Middle frontal gyrus (tissue), 1 donor: ENCODE data around the gene KDM2B.

Experiments
- DNase-seq: peaks from one replicate; pipeline ENCODE4 v3.0.0-alpha.2; 2015; ENCODE audit warnings: low spot score; ENCODE audit errors: extremely low spot score

The KDM2B gene

DNA sequence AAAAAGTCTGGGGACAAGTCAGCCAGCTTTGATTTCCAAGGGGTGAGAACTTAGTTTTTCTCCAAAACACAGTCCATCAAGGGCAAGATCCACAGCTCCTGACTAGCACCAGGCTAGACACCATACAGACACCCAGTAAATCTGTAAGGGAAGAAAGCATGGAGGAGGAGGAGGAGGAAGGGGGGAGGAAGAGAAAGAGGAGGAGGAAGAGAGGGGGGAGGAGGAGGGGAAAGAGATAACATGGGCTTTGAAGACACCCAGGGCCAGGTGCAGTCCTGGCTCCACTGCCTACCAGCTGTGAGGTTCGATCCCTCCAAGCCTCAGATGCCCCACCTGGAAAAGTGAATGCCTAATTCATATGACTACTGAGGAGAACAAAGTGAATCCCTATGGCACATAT is 18.3 kb downstream of the KDM2B start:
- DNase-seq = no peak

DNA sequence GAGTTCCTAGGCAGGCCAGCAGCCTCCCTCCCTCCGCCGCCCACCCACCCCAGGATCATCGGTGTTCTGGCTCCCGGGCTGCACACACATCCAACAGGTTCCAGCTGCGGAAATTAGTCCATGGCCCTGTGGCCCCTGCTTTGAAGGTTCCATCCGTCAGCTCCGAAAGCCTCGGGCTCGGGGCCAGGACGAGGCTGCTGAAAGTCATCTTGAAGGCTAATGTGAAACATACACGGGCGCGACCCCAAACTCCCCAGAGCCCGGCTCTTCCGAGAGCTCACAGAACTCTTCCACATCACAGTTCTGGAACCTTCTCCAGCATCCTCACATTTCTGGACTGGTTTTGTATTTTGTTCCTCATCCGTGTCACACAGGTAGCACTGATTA is 19.8 kb downstream of the KDM2B start:
- DNase-seq = no peak

DNA sequence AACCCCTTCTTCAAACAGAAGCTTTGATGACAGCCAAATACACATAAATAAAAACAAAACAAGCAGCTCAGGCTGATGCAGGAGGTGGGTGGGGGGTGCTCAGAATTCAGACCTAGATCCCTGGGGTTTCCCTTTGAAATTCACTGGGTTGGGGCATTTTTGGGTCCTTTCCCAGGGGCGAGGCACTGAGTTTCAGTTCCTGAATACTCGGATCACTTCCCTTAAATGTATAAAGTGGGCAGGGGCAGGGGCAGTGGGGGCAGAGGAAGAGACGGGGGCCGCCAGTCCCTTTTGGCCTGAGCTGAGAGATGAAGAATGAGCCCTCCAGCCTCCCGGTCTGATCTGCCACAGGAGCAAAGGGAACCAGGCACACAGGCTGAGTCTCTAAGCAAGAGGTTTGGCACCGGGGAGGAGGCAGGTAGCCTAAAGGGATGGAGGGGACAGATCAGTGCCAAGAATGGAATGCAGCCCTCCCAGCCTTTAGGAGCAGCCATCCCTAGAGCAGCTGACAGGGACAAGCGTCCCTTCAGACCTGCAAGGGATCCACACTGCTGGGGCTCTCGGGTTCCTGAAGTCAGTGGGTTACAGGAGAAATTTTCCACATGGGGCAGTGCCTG is 20.3 kb downstream of the KDM2B start:
- DNase-seq = no peak

DNA sequence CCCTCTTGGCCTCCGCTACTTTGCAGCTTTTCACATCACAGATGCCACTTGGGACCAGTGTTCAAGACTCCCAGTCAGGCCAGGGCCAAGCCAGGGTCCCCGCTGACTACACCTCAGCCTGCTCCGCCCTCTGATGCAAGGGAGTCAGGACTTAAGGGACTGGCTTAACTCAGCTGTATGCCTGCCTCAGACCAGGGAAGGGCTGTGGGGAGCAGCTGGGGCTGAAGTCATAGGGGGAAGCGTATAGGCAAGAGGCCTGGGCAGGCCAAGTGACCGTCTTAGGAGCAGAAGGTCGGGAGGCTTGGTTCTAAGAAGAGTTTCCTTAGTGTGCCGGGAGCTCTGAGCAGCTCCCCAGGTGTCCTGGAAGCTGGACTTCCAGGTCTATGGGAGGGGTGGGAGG is 21.9 kb downstream of the KDM2B start:
- DNase-seq = no peak

DNA sequence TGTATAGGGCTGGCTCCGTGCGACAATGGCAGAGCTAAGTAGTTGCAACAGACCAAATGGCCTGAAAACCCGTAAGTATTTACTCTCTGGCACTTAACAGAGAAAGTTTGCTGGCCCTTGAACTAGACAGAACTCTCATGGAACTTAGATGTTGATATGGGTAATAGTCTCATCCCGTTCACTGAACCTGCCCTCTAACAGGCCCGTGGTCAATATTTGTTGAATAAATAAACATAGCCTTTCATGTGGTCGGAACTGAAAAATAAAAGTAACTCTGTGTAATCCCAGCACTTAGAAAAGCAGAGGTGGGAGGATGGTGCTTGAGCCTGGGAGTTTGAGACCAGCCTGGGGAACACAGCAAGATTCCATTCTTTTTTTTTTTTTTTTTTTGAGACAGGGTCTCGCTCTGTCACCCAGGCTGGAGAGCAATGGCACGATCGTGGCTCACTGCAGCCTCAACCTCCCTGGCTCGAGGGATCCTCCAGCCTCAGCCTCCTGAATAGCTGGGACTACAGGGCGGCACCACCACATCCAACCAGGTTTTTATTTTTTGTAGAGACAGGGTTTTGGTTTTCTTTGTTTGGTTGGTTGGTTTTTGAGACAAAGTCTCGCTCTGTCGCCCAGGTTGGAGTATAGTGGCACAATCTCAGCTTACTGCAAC is 29.7 kb downstream of the KDM2B start:
- no peak for DNase-seq

DNA sequence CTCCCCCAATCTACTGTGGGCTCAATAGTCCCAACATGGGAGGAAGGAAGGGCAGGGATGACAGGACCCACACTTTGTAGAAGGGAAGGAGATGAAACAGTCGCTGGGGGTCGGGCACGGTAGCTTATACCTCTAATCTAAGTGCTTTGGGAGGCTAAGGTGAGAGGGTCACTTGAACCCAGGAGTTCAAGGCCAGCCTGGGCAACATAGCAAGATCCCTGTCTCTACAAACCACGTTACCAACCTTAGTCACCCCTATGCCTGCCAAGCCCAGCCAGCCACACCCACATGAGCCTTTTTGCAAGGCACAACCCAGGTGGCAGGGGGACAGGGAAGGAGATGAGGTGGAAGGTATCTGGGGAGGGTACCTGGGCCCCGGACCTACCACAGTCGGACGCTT is 31.7 kb downstream of the KDM2B start:
- no peak for DNase-seq

DNA sequence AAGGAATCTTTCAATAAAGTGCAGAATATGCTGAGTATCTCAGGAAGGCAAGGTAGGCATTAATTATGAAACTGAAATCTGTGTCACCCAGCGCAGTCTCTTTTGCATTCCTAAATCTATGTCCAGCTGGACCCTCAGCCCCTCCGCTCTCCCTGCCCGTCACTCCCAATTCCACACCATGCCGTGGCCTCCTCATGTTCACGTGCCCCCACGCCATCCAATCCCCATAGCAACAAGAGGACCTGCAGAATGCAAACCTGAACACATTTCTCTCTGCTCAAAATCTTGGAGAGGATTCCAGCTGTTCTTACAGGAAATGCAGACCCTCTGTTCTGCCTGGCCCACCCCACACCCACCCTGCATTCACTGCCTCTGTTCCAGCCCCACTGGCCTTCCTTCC is 35.3 kb downstream of the KDM2B start:
- DNase-seq = no peak

DNA sequence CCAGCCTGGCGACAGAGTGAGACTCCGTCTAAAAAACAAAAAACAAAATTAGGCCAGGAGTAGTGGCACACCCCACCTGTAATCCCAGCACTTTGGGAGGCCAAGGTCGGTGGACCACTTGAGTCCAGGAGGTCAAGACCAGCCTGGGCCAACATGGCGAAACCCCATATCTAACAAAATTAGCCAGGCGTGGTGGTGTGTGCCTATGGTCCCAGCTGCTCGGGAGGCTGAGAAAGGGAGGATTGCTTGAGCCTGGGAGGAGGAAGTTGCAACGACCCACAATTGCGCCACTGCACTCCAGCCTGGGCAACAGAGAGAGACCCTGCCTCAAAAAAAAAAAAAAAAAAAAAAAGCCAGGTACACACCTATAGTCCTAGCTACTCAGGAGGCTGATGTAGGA is 37.0 kb downstream of the KDM2B start:
- no peak for DNase-seq

DNA sequence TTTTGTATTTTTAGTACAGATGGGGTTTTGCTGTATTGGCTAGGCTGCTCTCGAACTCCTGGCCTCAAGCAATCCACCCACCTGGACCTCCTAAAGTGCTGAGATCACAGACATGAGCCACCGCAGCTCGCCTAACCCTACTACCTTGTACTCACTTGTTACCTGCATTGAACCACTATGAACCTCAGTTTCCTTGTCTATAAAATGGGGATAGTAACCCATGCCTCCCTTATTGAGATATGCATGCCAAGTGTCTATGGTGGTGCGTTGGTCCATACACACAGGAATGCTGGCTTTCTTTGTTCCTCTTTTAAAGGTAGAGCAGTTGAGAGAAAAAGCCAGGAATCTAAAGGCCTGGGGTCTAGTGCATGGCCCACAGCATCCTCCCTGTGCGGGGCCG is 40.9 kb downstream of the KDM2B start:
- DNase-seq = no peak

DNA sequence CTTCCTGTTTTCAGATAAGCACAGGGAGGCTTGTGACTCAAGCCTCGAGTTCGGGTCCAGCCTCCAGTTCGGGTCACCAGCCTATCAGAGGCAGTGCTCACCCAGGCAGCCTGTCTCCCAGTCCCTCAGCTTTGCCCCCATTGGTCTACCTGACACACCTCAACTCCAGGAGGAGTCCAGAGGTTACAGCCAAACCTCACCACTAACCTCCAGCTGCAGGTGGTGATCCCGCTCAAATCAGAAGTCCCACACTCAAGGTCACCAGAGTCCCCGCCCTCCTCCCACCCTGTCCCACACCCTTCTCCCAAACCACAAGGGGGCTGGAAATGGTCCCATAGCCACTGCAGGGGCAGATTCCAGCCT is 42.1 kb downstream of the KDM2B start:
- DNase-seq = no peak

DNA sequence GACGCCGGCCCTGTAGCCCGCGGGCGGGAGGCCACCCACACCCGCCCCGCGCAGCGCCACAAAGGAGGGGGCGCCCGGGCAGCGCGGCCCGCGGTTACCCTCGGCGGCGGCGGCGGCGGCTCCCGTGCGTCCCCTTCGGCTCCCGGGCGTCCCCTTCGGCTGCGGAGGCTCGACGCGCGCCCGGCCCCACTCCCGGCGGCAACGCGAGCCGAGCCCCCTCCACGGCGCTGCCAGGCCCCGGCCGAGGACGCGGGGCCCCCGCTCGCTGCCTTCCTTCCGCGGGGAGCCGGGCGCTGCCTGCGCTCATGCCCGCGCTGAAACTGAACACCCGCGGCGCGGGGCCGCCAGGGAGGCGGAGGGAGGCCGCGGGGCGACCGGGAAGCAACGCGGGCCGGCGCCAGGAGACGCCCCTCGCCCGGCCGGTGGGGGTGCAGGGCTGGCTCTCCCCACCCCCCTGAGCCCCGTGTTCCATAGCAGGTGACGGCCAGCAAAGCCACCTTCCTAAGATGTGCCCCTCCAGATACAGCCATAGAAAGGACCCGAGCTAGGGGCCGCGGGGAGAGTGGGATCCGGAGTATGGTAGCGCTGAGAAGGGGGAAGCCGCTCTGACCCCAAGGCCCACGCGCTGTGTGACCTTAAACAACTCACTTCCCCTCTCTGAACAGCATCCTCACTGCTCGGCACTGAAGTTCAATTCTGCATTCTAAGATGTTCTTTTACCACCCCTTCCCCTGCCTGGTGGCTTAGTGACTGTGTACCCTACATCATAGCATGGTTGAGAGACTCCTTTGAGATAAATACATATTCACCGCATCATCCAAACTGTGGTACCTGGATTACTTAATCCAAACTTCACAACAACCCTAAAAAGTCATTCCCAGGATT is 42.8 kb downstream of the KDM2B start:
- DNase-seq = no peak

DNA sequence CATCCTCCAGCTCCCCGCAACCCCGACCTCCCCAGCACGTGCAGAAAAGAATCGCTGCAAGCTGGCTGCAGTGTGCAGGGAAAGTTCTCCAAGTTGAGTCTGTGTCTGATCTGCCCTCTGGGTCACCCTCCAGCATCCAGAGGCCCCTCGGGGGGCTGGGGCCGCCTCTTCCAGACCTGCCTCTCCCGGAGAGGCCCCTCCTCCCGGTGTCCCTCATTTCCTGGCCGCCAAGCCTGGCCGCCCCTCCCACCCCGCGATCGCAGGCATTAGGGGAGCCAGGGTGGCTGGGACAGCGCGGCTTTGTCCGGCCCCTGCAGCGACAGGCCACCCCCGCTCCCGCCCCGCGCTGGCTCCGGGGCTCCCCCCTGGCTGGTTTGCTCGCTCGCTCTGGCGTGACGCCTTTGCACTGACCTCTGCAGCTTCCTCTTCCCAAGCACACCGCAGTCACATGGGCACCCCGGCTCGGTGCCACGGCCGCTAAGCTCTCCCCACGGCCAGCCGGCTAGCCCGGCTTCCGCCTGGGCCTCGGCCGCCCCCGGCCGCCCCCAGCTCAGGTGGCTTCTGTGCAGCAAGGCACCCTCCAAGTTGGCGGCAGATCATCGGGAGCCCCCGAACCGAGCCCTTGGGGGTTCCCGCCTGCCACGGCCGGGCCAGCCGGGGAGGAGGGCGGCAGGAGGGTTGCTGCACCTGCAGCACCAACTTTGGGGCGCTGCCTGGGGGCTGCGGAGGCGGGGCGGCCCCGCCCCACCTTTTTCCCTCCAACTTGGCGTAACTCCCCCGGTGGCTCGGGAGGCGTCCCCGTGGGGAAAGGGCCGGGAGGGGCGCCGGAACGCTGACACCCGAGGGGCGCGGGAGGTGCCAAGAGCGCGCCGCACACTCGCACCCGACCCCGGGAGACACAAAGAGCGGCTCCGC is 43.7 kb downstream of the KDM2B start:
- peak; percentile 72 for DNase-seq

DNA sequence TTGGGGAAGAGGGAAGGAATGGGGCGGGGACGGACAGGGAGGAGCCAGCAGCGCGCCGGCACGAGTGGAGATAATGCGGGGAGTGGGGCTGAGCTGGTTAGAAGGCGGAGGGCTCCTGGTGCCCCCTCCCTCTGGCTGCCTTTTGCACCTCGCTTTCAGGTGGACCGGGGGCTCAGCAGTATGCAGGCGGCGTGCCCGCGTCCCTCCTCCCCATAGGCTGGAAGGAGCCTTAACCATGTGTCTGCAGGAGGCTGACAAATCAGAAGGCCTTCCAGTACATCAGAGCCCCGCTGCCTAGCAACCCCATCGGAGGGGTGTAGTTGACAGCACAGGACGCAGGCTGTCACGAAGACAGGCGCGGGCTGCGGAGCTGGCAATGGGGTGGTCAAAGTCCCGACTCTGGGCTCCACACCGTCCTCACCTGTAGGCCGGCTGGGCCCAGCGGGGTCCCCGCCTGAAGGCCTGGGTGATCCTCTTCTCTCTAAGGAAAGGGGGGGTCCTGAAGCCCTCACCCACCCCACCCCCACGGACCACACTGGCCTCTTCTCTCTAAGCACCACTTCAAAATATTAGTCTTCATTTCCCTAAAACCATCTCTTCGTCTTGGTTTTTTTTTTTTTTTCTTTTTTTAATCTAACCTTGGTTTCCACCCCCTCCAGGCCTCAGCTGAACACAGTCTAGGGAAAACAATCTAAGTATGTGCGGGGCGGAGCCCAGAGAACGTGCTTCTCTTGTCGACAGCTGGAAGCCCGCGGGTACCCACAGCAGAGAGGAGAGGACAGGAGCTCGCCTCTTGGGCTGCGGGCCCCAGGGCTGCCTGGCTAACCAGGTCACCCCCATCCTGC is 44.5 kb downstream of the KDM2B start:
- DNase-seq = peak; percentile 77

DNA sequence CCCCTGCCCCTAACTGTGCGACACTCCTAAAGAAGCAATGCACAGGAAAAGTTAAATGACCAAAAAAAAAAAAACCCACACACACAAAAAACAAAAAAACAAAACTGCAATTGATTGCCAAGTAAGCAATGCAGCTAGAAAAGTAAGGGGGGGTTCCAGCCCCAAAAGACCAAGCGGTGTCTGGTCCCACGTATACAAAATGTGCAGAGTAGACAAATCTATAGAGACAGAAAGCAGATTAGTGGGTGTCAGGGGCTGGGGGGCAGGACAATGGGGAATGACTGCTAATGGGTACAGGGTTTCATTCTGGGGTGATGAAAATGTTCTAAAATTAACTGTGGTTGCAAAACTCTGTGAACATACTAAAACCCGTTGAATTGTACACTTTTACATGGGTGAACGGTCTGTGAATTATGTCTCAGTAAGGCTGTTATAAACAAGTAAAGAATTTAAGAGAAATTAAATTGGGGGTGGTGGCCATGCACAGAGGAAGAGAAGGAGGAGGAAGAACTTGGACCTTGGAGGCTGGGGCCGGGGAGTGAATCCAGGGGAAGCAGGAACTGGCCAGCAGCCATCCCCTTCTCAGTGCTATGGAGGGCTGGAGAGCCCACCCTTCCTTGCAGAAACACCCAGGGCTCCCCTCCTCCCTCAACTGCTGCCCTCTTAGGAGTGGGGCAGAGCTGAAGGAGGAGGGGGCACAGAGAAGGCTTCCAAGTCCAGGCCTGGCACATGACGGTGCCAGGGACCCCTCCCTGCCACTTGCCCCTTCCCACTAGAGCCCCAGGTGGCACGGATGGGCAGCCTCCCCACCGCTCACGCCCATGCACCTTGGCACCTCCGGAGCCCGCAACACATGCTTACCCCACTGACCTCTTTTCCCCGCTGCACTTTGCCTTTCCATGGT is 45.4 kb downstream of the KDM2B start:
- no peak for DNase-seq

DNA sequence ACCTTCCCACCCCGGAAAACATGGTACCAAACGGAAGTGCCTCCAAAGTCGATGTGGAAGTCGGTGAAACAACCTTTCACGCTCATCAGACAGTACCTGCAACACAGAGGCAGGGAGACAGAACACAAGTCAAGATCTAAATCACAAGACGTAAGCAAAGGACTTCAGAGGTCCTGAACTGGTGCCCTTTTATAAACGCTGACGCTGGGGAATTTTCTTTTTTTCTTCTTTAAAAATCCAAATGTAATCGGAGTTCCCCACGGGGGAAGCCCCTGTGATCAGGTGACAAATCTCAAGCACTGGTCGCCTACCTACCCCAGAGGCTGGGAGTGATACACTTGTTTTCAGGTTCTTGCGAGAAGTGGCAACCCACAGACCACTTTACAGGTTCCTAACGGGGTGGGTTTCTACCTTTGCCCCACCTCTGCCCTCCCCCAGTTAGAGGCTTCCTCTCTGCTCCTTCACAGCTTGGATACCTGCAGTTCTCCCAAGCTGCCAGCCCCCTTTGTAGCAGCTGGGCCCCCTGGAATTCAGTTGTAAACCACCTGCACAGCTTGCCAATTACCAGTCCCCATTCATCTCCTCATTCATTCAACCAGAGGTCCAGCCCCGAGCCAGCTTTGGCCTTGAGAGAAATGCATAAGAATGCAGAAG is 46.2 kb downstream of the KDM2B start:
- no peak for DNase-seq

DNA sequence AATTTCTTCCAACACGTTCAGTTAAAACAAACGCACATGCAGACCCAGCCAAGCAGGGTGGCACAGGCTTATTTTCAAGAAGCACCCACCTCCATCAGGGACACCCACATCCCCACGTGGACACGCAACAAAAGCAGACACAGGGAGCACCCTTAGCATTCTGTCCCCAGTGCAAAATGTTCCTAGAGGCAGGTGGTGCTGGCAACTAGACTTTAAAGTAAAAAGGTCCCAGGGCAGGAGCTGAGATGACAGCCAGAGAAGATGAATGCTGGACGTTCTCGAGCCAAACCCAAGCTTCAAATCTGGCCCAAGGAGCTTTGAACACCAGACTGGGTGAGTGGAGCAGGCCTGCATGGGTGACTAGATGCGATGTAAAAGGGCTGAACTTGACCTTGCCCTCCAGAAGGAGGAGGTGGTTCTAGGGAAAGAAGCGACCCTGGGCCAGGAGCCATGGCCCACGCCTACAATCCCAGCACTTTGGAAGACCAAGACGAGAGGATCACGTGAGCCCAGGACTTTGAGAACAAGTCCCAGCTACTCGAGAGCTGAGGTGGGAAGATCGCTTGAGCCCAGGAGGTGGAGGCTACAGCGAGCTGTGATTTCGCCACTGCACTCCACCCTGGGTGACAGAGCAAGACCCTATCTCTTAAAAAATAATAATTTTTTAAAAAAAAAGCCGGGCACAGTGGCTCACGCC is 47.3 kb downstream of the KDM2B start:
- DNase-seq = no peak

DNA sequence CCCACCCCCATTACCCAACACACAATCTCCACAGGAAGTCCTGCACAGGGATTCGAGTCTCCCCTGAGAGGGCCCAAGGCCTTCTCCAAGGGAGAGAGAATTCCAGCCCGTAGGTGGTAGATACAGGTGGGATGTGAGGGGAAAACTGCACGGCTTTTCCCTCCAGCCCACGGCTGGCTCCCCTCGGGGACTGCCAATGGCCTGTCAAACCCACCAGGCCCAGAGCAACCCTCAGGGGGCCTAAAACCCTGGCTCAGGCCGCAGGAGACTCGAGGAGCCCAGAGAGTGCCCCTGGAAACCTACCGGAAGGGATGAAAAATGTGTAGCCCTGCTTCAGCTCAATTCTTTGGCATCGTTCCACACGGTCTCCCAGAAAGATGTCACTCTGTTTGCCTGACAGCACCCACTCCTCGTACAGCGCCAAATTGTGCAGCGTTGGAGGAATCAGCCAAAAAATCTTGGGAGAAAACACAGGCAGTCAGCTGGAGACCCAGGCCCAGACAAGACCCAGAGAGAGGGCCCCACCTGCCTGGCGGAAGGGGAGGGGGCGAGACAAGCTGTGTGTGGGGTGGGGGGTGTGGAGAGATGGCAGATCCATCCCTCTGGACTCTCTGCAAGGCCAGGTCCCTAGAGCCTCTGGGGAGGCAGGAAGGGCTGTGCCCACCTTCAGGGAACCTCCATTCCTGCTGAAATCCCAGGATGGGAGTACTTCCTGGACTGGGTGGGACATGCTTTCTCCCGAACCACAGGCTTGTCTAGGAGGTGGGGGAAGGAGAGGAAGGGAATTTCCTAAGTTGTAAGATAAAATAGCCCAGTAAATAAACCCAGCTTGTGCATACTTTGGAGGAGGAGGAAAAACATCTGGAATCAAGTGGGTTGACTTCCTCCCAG is 48.1 kb downstream of the KDM2B start:
- DNase-seq = no peak
